Thyroid gland (tissue), 4 donors: ENCODE data around the gene EVA1B. TPM values are rescaled to one million over a fixed set of nuclear protein-coding genes. Genes with fewer than 3 reads are reported as not detected.

ENCODE experiments used
- DNase-seq, 2 donors: peaks; one replicate each; pipeline ENCODE4 v3.0.0-alpha.2; 2019
- H3K27ac ChIP-seq, 3 donors: fragments of 200-600 bp; sonication (generic); 1 replicate in 2 of 3; 2 replicates in 1 of 3; pipeline ENCODE4 v1.5.1; 2016 to 2019; ENCODE audit warnings: mild to moderate bottlenecking in 1 of 3, moderate library complexity in 1 of 3
- H3K27me3 ChIP-seq: fragments of 200-600 bp; sonication (generic); one replicate; pipeline ENCODE4 v1.5.1; 2019
- H3K36me3 ChIP-seq, 2 donors: fragments of 200-600 bp; sonication (generic); one replicate each; pipeline ENCODE4 v1.5.1; 2016 to 2019
- H3K4me1 ChIP-seq, 2 donors: fragments of 200-600 bp; sonication (generic); one replicate each; pipeline ENCODE4 v1.5.1; 2017 to 2019
- H3K4me3 ChIP-seq, 3 donors: fragments of 200-600 bp; sonication (generic); replicated peaks in 1 of 3; 1 replicate in 2 of 3; 2 replicates in 1 of 3; pipeline ENCODE4 v1.5.1; 2016; ENCODE audit warnings: mild to moderate bottlenecking in 1 of 3
- H3K9me3 ChIP-seq: fragments of 200-600 bp; sonication (generic); one replicate; pipeline ENCODE4 v1.5.1; 2017
- CTCF ChIP-seq, 6 experiments: fragments of 200-600 bp in 3 of 6; fragments of 450-650 bp in 3 of 6; sonication (generic) in 3 of 6; IDR thresholded peaks; one replicate each; pipeline ENCODE4 v1.5.1; 2016 to 2019; ENCODE audit warnings: antibody characterized with exemption in 6 of 6, mild to moderate bottlenecking in 2 of 6, inconsistent platforms in 1 of 6, moderate library complexity in 1 of 6
- POLR2A ChIP-seq, 2 donors: fragments of 450-650 bp; IDR thresholded peaks; one replicate each; pipeline ENCODE4 v1.6.1; 2017; ENCODE audit warnings: antibody characterized with exemption in 2 of 2, mild to moderate bottlenecking in 2 of 2, moderate library complexity in 1 of 2
- WGBS, 2 donors: methylation state at CpG; one replicate each; pipeline ENCODE4 v1.1.5; 2017; 5-methylcytosine and 5-hydroxymethylcytosine counted together
- intact Hi-C: fragments of 100-400 bp; cut with DNase I; formaldehyde crosslinking; loops from one replicate; pipeline ENCODE4 v1.15.1; 2023
- total RNA-seq, 4 donors: library from RNA; depleted of rRNA; stranded (reverse); fragments of >200 nt; gene quantifications; one replicate each; pipeline ENCODE4 v1.2.3, GENCODE V29; 2016

The EVA1B gene
- total RNA-seq, 4 donors from 2014 or later, result 30.7 to 71.5 (median 52.5) TPM

- H3K4me1 ChIP-seq, result peaks cover 5 to 20% of the 10 kb centered on the region in 2 donors
- H3K4me3 ChIP-seq, result no peak overlapping the region
- TF ChIP-seq CTCF (IDR thresholded peaks at IDR 0.05) (no peak), POLR2A (IDR thresholded peaks at IDR 0.05) (no peak)
- no peak overlapping the region for H3K27ac ChIP-seq
- H3K36me3 ChIP-seq, result peaks cover 13 to 17% of the 10 kb centered on the region in 2 donors
- no peaks in the 10 kb centered on the region for H3K9me3 ChIP-seq
- DNase-seq, result no peak
- intact Hi-C loops, result no loop called here
- H3K27me3 ChIP-seq, result no peaks in the 10 kb centered on the region
- WGBS, 2 donors, result 81 to 83% methylated on average over 6 of the region's 6 CpGs
Measured at GRCh38 chr1:36337830-36338229, 14.4 kb upstream of the EVA1B start.

GRCh38 chr1:36330940-36331339 lies 7.5 kb upstream of the EVA1B start:
- Histone ChIP-seq H3K9me3 (no peaks in the 10 kb centered on the region), H3K27me3 (no peaks in the 10 kb centered on the region), H3K4me1 (peaks cover 0 to 4% of the 10 kb centered on the region in 2 donors), H3K36me3 (no peaks in the 10 kb centered on the region), H3K27ac (no peak overlapping the region), H3K4me3 (no peak overlapping the region)
- 90 to 91% methylated on average over 15 of the region's 15 CpGs for WGBS, 2 donors
- TF ChIP-seq CTCF (IDR thresholded peaks at IDR 0.05) (no peak), POLR2A (IDR thresholded peaks at IDR 0.05) (no peak)
- intact Hi-C loops, result no loop called here
- DNase-seq, result no peak

- no peaks in the 10 kb centered on the region for H3K36me3 ChIP-seq
- H3K9me3 ChIP-seq, result no peaks in the 10 kb centered on the region
- no peaks in the 10 kb centered on the region for H3K27me3 ChIP-seq
- H3K4me1 ChIP-seq, result peaks cover 0 to 4% of the 10 kb centered on the region in 2 donors
- WGBS, 2 donors, result 85% methylated on average over 9 of the region's 9 CpGs
- intact Hi-C loops, result no loop called here
- no peak overlapping the region for H3K27ac ChIP-seq
- no peak for TF ChIP-seq CTCF (IDR thresholded peaks at IDR 0.05)
- H3K4me3 ChIP-seq, result no peak overlapping the region
- DNase-seq, result no peak
Measured at GRCh38 chr1:36329817-36330216, 6.4 kb upstream of the EVA1B start.

GRCh38 chr1:36328713-36329112 lies 5.3 kb upstream of the EVA1B start:
- DNase-seq, result peak in 1 of 2 donors; percentile 29
- H3K27ac ChIP-seq, result no peak overlapping the region
- H3K27me3 ChIP-seq, result no peaks in the 10 kb centered on the region
- peaks cover 8 to 13% of the 10 kb centered on the region in 2 donors for H3K4me1 ChIP-seq
- WGBS, 2 donors, result 58 to 66% methylated on average over 6 of the region's 6 CpGs
- intact Hi-C loops, result no loop called here
- no peak overlapping the region for H3K4me3 ChIP-seq
- TF ChIP-seq POLR2A (IDR thresholded peaks at IDR 0.05), result no peak
- TF ChIP-seq CTCF (IDR thresholded peaks at IDR 0.05), result no peak
- no peaks in the 10 kb centered on the region for H3K9me3 ChIP-seq
- H3K36me3 ChIP-seq, result no peaks in the 10 kb centered on the region

- intact Hi-C loops, result no loop called here
- 89 to 96% methylated on average over 5 to 6 of the region's 6 CpGs for WGBS, 2 donors
- H3K27me3 ChIP-seq, result no peaks in the 10 kb centered on the region
- H3K4me3 ChIP-seq, result no peak overlapping the region
- no peak for TF ChIP-seq CTCF (IDR thresholded peaks at IDR 0.05)
- TF ChIP-seq POLR2A (IDR thresholded peaks at IDR 0.05), result no peak
- H3K9me3 ChIP-seq, result no peaks in the 10 kb centered on the region
- H3K4me1 ChIP-seq, result peaks cover 8 to 13% of the 10 kb centered on the region in 2 donors
- no peak overlapping the region for H3K27ac ChIP-seq
- no peaks in the 10 kb centered on the region for H3K36me3 ChIP-seq
- no peak for DNase-seq
Measured at GRCh38 chr1:36328088-36328480, 4.6 kb upstream of the EVA1B start.
